DMS53 treated with DMSO at 0.1 percent for 48 hours (cell line): ENCODE results near the gene ZNF346.
A peak's percentile ranks its signal among the peaks of the same experiment; 100 is the strongest.

Source experiments
- DNase-seq: peaks from one replicate; lab custom pipeline; 2025; ENCODE audit not compliant: unreplicated experiment; lab: John Stamatoyannopoulos, UW

The ZNF346 gene

GRCh38 chr5:177113566-177114424, 91.3 kb downstream of the ZNF346 start:
- DNase-seq = peak; percentile 61

GRCh38 chr5:177116631-177117373, 94.3 kb downstream of the ZNF346 start:
- no peak for DNase-seq

DNA sequence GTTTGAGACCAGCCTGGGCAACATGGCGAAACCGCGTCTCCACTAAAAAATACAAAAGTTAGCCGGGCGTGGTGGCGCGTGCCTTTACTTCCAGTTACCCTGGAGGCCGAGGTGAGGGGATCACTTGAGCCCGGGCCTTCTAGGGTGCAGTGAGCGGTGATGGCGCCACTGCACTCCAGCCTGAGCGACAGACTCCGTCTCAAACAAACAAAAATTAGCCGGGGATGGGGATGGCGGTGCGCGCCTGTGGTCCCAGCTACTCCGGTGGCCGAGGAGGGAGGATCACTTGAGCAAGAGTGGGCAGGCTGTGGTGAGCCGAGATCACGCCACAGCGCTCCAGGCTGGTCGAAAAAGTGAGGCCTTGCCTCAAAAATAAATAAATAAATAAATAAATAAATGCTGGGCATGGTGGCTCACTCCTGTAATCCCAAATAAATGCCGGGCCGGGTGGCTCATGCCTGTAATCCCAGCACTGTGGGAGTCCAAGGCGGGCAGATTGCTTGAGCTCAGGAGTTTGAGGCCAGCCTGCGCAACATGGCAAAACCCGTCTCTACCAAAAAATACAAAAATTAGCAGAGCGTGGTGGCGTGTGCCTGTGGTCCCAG, 95.0 kb downstream of the ZNF346 start:
- no peak for DNase-seq

DNA sequence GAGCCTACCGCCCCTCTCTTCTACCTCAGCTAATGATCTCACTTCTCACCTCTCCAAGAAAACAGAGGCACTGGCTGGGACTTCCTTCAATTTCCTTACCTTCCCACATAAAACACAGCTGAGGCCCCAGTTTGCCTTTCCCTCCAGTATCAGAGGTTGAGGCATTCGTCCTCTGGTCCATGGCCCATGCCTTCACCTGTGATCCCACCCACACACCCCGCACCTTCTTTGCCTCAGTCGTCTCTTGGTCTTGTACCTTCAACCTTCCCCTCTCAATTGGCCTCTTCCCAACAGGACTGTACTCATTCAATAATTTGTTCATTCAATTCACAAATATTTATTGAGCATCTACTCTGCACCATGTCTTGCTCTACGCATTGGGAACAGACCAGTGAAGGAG, 100.1 kb downstream of the ZNF346 start:
- DNase-seq = no peak

GRCh38 chr5:177123789-177124485, 101.4 kb downstream of the ZNF346 start:
- DNase-seq = no peak

DNA sequence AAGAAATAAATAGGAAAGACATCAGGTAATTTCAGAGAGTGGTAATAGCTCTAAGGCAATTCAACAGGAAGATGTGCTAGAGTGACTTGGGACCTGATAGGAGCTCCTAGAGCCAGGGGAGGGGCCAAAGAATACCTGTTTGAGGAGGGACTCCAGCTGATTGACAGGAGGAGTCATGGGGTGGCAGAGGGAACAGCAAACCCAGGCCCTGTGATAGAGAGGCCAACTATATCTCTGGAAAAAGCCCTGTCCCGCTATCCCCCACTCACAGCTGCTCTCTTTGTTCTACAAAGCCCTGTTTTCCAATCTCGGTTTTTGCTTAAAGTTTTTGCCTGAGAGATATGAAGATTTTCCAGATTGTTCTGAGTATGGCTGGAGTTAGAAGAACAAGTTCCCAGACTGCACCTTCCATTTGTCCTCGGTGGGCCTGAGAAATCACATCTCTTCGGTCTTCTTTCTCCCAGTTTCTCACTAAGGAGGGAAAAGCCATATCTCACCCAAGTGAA, 102.0 kb downstream of the ZNF346 start:
- no peak for DNase-seq

DNA sequence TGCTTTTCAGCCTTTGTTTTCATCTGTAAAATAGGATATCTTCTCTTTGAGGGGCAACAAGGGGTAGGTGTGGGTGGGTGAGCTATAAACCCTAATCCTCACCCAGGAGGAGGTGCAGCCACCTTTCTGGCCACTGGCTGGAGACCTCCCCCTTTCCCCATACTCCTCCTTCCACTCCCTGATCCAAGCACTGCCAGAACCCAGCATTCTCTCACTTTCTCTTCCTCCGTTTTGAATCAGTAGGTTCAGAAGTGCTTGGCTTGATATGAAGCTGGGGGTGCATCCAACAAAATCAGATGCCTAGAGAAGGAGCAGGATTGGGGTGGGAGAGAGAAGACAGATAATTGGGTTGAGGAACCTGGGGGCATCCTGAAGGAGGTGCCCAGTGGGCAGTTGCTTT, 104.3 kb downstream of the ZNF346 start:
- no peak for DNase-seq

DNA sequence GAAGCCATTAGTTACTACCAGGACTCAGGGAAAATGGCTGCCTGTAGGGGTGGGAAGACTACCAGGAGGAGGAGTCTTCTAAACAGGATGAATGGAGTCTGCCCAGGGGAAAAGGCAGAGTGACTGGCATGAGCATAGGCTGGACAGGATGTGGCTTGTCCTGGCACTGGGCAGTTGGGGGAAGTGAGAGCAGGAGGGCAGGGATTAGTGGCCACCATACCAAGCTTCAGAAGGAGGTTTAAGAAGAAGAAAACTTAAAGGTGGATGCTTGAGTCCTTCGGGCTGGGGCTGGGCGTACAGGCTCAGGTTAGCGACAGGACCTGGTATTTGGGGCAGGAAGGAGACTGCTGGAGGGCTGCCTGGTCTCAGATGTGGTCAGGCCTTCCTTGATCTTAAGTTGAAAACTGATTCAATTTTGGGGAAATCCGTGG, 106.1 kb downstream of the ZNF346 start:
- DNase-seq = no peak

DNA sequence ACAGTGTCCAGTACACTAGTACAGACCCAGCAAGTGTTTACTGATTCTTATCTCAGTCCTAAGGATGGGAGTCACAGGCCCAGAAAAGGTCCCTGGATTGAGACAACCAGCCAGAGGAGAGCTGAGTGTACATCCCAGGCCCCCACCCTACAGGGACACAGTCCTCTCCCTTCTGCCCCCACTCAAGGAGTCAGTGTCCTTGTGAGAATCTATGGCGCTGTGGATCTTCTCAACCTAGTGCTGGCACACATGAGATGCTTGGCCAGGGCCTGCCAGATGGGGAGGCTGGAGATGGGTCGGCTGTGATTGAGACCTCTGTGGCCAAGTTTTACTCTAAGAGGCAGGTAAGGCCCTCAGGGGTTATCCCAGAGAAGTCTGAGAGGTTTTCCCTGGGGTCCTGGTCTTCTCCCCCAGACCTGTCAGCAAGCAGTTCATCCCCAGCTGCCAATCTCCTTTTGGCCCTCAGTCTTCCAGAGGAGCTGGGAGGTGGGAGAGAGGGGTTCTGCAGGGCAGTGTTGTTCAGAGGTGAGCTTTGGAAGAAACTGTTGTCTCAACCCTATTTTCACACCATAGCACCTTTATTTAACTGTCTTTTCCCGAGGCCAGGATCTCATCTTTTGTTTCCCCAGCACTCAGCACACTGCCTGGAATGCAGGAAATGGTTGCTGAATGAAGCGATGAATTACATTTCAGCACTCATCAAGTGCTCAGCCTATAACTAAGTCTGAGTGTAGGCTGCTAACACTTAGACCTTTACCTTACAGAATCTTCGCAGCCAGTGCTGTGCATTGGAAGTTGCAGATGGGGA, 107.9 kb downstream of the ZNF346 start:
- no peak for DNase-seq
